Measurements from ENCODE around the gene FAM184A.

The FAM184A gene

DNA sequence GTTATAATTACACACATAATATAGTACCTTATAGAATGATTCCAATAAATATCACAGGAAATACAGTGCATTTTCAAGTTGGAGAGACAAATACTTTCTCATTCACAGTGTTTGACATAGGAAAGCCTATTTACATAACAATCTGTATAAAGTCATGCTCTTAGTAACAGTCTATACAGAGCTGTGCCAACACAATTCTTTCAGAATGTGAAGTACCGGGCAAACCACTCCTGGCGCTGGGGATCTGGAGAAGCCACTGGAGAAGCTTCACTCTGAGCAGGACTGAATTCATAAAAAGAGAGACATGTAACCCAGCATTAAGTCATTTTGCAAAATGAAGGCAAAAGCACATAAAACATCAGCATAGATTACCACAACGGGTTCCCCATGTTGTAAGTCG, 118.6 kb downstream of the FAM184A start:
- DNase-seq: no peak

- no peak for DNase-seq
Measured at GRCh38 chr6:118953391-118953790, 125.1 kb downstream of the FAM184A start.

- no peak for DNase-seq
Measured at GRCh38 chr6:118952683-118953082, 125.8 kb downstream of the FAM184A start.

DNA sequence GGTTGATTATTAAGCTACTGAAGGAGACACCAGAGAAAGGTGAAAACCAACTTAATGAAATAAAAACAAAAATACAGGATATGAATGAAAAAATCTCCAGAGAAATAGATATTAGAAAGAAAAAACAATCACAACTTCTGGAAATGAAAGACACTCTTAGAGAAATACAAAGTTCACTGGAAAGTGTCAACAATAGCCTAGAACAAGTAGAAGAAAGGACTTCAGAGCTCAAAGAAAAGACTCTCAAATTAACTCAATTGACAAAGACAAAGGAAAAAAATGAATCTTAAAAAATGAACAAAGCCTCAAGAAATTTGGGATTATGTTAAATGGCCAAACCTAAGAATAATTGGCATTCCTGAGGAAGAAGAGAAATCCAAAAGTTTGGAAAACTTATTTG, 133.2 kb downstream of the FAM184A start:
- no peak for DNase-seq

GRCh38 chr6:118940770-118941169, 137.7 kb downstream of the FAM184A start:
- DNase-seq: no peak

DNA sequence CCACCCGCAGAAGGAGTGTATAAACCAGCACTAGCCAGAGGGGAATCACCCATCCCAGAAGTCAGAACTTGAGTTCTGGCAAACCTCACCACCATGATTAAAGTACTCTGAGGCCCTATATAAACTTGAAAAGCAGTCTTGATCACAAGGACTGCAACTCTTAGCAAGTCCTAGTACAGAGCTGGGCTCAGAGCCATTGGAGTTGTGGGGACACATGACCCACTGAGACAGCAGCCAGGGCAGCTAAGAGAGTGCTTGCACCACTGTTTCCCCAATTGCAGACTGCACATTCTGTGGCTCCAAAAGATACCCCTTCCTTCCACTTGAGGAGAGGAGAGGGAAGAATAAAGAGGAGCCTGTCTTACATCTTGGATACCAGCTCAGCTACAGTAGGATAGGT, 138.8 kb downstream of the FAM184A start:
- no peak for DNase-seq

DNA sequence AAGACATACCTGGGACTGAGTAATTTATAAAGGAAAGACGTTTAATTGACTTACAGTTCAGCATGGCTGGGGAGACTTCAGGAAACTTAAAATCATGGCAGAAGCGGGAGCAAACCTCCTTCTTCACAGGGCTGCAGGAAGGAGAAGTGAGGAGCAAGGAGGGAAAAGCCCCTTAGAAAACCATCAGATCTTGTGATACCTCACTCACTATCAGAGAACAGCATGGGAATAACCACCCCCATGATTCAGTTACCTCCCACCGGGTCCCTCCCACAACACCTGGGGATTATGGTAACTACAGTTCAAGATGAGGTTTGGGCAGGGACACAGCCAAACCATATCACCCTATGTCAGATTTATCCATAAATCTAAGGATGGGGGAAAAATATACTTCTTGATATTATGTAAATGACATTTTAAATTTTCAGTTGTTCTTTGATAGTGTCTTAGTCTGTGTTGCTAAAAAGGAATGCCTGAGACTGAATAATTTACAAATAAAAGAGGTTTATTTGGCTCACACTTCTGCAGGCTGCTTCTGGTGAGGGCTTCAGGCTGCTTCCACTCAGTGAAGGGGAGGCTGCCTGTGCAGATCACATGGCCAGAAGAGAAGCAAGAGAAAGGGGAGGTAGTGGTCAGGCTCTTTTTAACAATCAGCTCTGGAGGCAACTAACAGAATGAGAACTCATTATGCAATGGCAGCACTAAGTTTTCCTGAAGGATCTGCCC, 142.3 kb downstream of the FAM184A start:
- no peak for DNase-seq

GRCh38 chr6:118935331-118935668, 143.2 kb downstream of the FAM184A start:
- DNase-seq: no peak

DNA sequence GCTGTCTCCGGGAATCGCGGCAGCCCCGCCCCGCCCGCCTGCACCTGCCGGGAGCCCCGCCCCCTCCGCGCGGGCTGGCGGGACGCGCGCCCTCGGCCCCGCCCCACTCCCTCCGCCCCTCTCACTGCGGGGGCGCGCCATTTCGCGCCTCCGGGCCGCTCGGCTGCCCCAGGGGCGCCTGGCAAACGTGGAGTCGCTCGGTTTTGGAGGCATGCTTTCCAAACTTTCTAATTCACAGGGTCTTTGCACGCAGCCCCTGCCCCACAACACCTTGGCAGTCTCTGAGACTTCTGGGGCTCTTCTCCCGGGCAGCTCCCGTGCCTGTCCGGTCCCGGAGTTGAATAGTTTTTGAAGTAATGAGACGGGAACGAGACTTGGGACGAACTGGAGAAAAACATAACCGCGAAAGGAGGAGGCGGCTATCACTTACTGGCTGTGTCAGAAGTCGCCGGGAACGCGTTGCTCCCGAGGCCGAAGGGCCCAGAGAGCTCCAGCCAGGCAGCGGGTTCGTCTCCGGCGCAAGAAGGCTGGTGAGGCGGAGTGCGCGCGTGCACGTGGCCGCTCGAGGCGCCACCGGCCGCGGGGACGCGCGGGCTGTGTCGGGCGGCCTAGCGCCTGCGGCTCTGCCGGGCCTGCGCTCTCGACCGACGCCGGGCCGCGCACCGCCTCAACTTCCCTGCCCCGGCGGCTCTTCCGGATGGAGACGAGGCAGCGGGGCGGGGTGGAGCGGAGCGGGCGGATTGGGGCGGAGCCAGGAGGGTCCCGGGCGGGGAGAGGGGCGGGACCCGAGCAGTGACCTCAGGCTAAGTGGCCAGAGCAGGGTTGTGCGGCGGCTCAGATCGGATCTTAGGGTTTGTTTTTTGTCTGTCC, 143.8 kb downstream of the FAM184A start, which contains the start of gene MCM9:
Gene MCM9, minus strand, starts transcription at position 699 of the 870 bp plus-strand sequence. CDS start 3,436 bp downstream, outside the sequence.
- DNase-seq: peak; percentile 84

DNA sequence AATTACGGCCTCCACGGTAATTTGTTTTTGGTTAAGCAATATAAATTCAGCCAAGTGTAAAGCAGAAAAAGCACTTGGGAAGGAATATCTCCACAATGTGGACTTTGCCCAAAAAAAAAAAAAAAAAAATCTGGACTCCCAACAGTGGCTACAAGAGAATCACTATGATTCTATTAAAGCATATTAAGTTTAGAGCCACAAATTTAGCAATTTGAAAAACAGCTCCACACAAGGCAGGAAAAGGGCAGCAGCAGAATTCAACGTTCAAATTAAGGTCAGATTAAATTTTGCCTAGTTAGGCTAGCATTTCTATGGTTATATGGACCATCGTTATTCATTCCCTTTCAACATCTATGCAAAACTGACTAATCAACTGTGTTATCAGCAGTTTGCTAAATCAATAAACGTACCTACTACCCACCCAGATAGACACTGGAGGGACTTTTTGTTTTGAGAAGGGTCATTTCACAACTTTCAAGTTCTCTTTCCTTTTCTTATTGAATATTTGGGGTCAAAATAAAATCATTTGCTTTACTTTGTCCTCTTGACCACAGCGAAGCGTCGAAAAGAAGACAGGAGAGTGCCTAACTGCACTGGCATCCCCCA, 144.5 kb downstream of the FAM184A start:
- no peak for DNase-seq

GRCh38 chr6:118932421-118932820, 146.0 kb downstream of the FAM184A start:
- DNase-seq: no peak

GRCh38 chr6:118931436-118931835, 147.0 kb downstream of the FAM184A start:
- DNase-seq: no peak

GRCh38 chr6:118930680-118931079, 147.8 kb downstream of the FAM184A start:
- DNase-seq: no peak

GRCh38 chr6:118923035-118923434, 155.4 kb downstream of the FAM184A start:
- no peak for DNase-seq

DNA sequence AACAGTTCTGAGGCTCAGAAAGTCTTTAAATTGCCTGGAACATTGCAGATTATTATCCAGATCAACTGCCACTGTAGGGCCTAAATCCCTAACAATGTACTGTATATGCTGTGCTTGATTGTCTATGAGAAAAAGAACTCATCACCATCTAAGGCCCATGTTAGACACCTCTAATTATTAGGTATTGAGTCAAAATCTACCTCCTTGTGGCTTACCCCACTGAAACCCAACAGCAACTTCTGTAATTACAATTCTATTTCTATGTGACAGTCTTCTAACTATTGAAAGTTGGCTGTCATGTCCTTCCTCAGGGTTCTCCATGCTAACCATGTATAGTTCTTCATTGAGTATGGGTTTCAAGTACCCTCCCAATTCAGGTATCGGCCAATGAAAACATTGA, 157.4 kb downstream of the FAM184A start:
- no peak for DNase-seq

GRCh38 chr6:118918329-118918725, 160.1 kb downstream of the FAM184A start:
- DNase-seq: peak; percentile 2

DNA sequence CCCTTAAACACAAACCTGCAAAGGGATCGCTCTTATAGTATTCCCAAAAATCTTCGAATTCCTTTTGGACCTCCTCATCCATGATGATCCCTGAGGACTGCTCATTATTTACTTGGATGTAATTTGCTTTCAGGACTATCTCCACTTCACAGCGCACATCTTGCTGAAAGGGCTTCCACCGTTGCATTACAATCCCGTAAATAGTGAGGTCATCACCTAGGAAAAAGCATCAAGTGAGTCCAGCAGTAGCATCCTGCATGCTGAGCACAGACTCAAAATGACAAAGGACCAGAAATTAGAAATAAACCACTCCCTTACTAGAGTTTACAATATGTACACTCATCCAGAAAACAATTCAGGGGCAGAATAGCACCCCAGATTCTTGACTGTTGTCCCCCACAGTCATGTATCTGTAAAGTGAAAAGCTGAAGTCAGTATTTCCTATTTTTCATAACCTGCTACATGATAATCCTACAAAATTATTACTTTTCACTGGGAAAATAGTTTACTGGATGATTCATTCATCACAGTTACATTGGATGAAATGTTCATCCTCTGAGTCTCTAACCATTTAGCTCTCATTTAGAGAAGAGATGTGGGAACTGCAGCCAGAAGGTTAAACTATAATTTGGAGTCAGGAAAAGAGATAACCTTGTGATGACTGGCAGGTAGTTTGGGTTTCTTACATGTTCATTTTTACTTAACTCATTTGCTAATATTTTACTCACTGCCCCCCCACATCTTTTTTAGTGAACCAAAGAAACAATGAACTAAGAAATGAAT, 160.7 kb downstream of the FAM184A start:
- no peak for DNase-seq

GRCh38 chr6:118914598-118914997, 163.9 kb downstream of the FAM184A start:
- DNase-seq: no peak

DNA sequence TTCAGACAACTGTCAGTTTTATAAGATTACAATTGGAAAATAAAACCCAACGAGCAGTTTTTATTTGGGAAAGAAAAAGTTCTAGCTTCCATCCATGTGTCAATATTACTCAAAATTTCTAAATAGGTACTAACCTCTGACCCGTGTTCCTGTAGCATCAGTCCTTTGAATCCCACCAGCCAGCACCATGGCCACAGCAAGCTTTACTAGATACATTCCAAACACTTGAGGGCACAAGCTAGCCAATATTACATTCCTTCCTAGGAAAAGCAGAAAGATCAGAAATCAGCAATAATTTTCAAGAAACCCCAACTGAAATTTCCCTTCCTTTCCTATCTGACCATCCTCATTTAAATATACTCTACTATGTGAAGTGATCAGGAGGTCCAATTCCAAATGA, 165.3 kb downstream of the FAM184A start:
- no peak for DNase-seq

- DNase-seq: no peak
Measured at GRCh38 chr6:118912646-118913045, 165.8 kb downstream of the FAM184A start.
